Duodenal mucosa (tissue), 2 donors: ENCODE measurements around the gene ARL4D.
"Not testable (repeated sequence)": the region's sequence is repeated elsewhere in the genome, so short reads cannot be mapped to it uniquely, and the experiment has no call there.

Experiments
- H3K27ac ChIP-seq: one replicate; pipeline ENCODE4 v1.7.0; 2013; ENCODE audit warnings: low read depth, low read length
- H3K27me3 ChIP-seq, 2 donors: one replicate each; pipeline ENCODE4 v1.7.0; 2013; ENCODE audit warnings: low read length in 2 of 2, control low read depth in 1 of 2; ENCODE audit not compliant: insufficient read depth in 2 of 2, control insufficient read depth in 1 of 2
- H3K36me3 ChIP-seq, 2 donors: one replicate each; pipeline ENCODE4 v1.7.0; 2013; ENCODE audit warnings: low read length in 2 of 2, control low read depth in 1 of 2; ENCODE audit not compliant: insufficient read depth in 2 of 2, control insufficient read depth in 1 of 2
- H3K4me1 ChIP-seq, 2 donors: one replicate each; pipeline ENCODE4 v1.7.0; 2013; ENCODE audit warnings: low read length in 2 of 2, control low read depth in 1 of 2; ENCODE audit not compliant: insufficient read depth in 2 of 2, control insufficient read depth in 1 of 2
- H3K4me3 ChIP-seq, 2 donors: one replicate each; pipeline ENCODE4 v1.7.0; 2013; ENCODE audit warnings: low read length in 2 of 2, low read depth in 1 of 2
- H3K9ac ChIP-seq, 2 donors: one replicate each; pipeline ENCODE4 v1.7.0; 2013; ENCODE audit warnings: low read length in 2 of 2, low read depth in 1 of 2
- H3K9me3 ChIP-seq, 2 donors: one replicate each; pipeline ENCODE4 v1.7.0; 2013; ENCODE audit warnings: low read length in 2 of 2, control low read depth in 1 of 2; ENCODE audit not compliant: control insufficient read depth in 1 of 2

ARL4D gene

DNA sequence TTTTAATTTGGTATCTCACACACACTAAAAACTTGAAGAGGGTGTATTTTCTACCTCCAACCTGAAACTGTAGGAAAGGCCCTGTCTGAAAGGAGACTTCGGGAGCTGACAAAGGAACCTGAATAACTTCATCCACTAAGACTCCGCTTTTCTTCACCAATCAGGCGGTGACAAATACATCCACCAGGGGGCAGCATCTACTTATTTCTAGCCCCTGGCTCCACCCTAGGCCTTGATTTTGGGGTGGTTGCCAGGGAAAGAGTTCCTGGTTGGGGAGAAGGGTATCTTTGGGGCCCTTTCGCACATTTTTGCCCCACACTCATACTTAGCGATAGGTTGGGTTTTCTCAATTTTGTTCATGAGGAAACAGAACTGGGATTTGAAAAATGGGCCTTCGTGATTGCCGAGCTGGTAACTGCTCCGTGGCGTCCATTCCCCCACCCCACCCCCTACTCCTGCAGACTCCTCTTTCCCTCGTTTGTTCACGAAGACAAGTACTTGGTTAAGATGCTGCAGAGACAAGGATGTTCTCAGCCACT is 4.8 kb upstream of the ARL4D start:
- H3K4me1 ChIP-seq = peaks cover 13% of the 10 kb centered on the region in 2 donors
- H3K27me3 ChIP-seq = no peaks in the 10 kb centered on the region
- H3K36me3 ChIP-seq = no peaks in the 10 kb centered on the region
- peak overlapping the region; percentile 35 for H3K27ac ChIP-seq
- no peaks in the 10 kb centered on the region for H3K9me3 ChIP-seq
- H3K9ac ChIP-seq = no peak overlapping the region
- H3K4me3 ChIP-seq = no peak overlapping the region

DNA sequence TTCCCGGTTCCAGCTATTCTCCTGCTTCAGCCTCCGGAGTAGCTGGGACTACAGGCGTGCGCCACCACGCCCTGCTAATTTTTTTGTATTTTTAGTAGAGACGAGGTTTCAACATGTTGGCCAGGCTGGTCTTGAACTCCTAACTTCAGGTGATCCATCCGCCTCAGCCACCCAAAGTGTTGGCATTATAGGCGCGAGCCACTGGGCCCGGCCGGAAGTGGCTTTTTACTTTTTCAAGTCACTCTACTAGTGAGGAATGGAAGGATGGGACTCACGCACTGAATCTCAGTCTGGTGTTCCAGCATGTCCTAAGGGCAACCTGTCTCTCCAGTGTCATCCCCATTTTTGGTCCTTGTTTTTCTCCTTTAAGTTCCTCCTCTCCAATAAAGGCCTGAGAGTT is 4.1 kb upstream of the ARL4D start:
- H3K27ac ChIP-seq, H3K27me3 ChIP-seq, H3K9ac ChIP-seq, H3K36me3 ChIP-seq, H3K9me3 ChIP-seq, H3K4me3 ChIP-seq: not testable (repeated sequence)
- H3K4me1 ChIP-seq = peaks cover 10 to 14% of the 10 kb centered on the region in 2 donors

DNA sequence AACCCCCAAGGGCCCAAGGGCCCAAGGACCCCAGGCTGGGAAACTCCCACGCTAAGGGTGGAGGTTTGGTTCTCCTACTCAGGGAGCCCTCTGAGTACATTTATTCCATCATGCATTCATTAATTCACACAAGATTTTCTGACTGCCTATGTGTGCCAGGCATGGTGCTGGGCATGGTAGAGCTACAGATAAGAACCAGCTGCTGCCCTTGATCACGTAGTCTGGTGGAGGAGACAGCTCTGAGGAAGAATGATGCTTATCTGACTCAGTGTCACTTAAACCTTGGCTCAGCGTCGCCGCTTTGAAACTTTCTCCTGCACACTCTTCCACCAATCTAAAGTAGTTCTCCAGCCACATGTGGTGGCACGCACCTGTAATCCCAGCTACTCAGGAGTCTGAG is 3.6 kb upstream of the ARL4D start:
- H3K4me1 ChIP-seq = peaks cover 8 to 14% of the 10 kb centered on the region in 2 donors
- no peaks in the 10 kb centered on the region for H3K36me3 ChIP-seq
- H3K27me3 ChIP-seq = no peaks in the 10 kb centered on the region
- no peak overlapping the region for H3K27ac ChIP-seq
- H3K9ac ChIP-seq = no peak overlapping the region
- H3K9me3 ChIP-seq = no peaks in the 10 kb centered on the region
- no peak overlapping the region for H3K4me3 ChIP-seq

DNA sequence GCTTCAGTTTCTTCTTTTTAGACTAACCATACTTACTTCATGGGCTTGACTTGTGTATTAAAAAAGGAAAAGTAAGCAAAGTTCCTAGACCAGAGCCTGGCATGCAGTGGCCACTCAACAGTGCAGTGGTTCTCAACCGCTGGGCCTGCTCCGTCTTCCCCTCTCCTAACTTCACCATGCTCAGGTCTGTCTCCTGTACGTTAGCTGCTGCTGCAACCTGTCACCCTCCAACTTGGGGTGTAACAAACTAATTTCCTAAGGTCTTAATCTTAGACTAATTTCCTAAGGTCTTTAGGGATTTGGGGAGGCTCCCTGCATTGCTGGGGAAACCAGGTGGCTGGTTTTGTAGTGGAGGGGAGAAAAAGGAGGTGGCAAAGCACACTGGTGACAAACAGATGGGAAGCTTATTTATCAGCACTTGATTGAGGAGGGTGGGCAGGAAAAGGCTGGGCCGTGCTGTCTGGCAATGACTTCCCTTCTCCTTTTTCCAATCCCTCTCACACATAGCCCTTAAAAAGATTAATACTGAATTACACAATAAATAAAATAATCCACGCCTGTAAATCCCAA is 2.2 kb upstream of the ARL4D start:
- Histone ChIP-seq H3K9me3 (no peaks in the 10 kb centered on the region), H3K9ac (no peak overlapping the region), H3K4me3 (no peak overlapping the region), H3K27me3 (no peaks in the 10 kb centered on the region), H3K27ac (no peak overlapping the region), H3K4me1 (peaks cover 8 to 20% of the 10 kb centered on the region in 2 donors), H3K36me3 (no peaks in the 10 kb centered on the region)

DNA sequence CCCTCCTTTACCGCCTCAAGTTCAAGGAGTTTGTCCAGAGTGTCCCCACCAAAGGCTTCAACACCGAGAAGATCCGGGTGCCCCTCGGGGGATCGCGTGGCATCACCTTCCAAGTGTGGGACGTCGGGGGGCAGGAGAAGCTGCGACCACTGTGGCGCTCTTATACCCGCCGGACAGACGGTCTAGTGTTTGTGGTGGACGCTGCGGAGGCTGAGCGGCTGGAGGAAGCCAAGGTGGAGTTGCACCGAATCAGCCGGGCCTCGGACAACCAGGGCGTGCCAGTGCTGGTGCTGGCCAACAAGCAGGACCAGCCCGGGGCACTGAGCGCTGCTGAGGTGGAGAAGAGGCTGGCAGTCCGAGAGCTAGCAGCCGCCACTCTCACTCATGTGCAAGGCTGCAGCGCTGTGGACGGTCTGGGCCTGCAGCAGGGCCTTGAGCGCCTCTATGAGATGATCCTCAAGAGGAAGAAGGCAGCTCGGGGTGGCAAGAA is 1.1 kb downstream of the ARL4D start:
- Histone ChIP-seq H3K9ac (no peak overlapping the region), H3K9me3 (no peaks in the 10 kb centered on the region), H3K36me3 (no peaks in the 10 kb centered on the region), H3K4me3 (peak overlapping the region; percentile 78 to 88), H3K27ac (no peak overlapping the region), H3K27me3 (no peaks in the 10 kb centered on the region), H3K4me1 (peaks cover 8 to 16% of the 10 kb centered on the region in 2 donors)

DNA sequence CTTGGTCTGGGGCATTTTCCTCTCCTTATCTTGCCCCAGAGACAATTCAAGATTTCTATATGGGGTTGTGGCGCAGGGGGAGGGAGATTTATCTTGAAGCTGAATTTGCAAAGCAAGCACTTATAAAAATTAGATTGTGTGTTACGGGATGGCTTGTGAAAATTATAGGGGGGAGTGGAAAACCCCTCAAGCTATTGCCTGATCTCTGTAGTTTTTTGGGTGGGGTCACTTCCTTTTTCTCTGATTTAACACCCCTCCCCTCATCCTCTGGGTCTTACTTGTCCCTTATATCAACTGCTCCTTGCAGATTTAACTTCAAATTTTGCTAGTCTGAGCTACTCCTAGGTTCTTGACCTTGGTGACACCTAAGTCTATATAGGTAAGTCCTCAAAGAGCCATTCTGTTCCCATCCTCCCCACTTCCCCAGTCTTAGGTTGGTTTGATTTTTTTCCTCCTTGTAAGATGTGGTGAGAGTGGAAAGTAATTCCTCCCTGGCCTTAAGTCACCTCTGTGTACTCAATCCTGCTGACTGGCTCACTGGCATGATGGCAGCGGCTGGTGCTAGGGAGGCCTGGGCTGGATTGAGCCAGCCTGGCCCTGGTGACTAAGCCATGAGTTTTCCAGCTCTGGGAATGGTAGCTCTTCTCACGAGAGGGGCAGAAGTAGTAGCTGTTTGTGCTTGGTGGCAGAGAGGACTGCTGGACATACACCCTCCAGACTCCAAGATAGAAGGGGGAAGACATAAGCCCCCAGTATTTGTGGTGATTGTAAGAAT is 2.3 kb downstream of the ARL4D start:
- no peak overlapping the region for H3K4me3 ChIP-seq
- no peak overlapping the region for H3K27ac ChIP-seq
- no peaks in the 10 kb centered on the region for H3K9me3 ChIP-seq
- H3K4me1 ChIP-seq = peaks cover 8 to 16% of the 10 kb centered on the region in 2 donors
- H3K36me3 ChIP-seq = no peaks in the 10 kb centered on the region
- H3K27me3 ChIP-seq = no peaks in the 10 kb centered on the region
- H3K9ac ChIP-seq = no peak overlapping the region

DNA sequence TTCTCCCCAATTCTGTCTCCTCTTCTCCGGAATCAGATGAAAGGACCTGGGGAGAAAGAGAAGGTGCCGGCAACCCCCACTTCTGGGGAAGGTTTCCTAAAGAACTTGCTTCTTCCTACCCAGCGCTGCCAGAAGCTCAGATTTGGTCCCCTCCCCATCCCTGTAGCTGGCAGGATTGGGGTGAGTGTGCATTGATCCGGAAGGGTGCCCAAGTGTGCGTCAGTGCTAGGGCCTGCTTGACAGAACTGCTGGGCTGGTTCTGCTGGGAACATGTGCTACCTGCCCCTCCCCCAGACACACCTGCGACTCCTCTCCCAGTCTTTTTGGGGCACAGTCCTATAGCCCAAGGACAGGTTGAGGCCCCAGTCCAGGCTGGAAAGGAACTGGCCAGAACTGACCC is 3.3 kb downstream of the ARL4D start:
- Histone ChIP-seq H3K4me1 (peaks cover 5 to 16% of the 10 kb centered on the region in 2 donors), H3K27ac (no peak overlapping the region), H3K4me3 (no peak overlapping the region), H3K9me3 (no peaks in the 10 kb centered on the region), H3K9ac (no peak overlapping the region), H3K36me3 (no peaks in the 10 kb centered on the region), H3K27me3 (no peaks in the 10 kb centered on the region)

DNA sequence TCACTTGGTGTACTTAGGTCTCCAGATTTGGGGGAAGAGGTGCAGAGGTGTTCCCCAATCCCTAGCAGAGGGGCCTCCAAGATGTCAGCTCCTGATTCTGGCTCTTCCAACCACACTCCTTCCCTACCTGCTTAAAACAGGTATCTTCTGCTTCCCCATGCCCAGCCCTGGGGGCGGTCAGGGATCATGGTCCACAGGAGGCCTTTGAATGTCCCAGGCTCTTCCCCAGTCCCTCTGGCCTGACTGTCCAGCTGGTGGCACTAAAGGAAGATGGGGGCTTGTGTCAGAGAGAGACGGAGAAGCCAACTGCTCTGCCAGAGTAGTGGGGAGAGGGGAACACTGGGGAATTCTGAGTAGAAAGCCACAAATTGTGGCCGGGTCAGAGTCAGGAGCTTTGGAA is 3.8 kb downstream of the ARL4D start:
- Histone ChIP-seq H3K36me3 (no peaks in the 10 kb centered on the region), H3K27ac (no peak overlapping the region), H3K9ac (no peak overlapping the region), H3K4me1 (peaks cover 5 to 16% of the 10 kb centered on the region in 2 donors), H3K9me3 (no peaks in the 10 kb centered on the region), H3K4me3 (no peak overlapping the region), H3K27me3 (no peaks in the 10 kb centered on the region)

DNA sequence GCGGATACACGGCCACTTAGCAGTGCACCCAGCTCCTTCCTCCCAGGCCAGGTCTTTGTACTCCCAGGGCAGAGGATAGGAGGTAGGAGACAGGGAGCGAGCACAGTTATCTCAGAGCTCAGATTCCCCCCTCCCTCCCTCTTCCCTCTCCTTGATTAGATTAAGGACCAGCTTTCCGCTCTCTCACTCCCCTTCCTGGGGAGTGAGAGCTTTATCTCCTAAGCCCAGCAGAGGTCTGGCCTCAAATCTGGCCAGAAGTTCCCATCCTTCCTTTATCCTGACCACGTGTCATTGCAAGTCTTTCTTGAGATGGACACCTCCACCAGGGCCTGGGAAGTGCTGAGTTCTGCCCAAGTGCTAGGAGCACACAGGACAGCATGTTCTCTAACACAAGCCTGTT is 5.1 kb downstream of the ARL4D start:
- Histone ChIP-seq H3K4me1 (peaks cover 0 to 10% of the 10 kb centered on the region in 2 donors), H3K9me3 (no peaks in the 10 kb centered on the region), H3K9ac (no peak overlapping the region), H3K4me3 (no peak overlapping the region), H3K27me3 (no peaks in the 10 kb centered on the region), H3K27ac (no peak overlapping the region), H3K36me3 (no peaks in the 10 kb centered on the region)

DNA sequence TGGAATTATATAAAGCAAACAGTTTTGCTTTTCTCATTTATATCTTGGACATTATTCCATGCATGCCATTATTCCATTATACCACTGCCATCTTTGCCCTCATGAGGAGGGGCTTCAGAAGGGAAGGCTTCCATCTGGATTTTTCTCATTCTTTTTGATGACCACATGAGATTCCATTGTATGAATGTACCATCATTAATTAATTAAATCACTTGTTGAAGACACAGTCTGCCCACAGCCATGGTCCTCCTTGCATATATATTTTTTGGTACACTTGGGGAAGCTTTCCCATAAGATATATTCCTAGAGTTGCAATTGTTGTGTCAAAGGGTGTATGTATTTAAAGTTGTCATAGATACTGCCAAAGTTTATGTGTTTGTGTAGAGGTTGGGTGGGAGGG is 7.1 kb downstream of the ARL4D start:
- Histone ChIP-seq H3K36me3 (no peaks in the 10 kb centered on the region), H3K4me1 (peaks cover 0 to 5% of the 10 kb centered on the region in 2 donors), H3K4me3 (no peak overlapping the region), H3K27me3 (peaks cover 0 to 3% of the 10 kb centered on the region in 2 donors), H3K9ac (no peak overlapping the region), H3K27ac (no peak overlapping the region), H3K9me3 (no peaks in the 10 kb centered on the region)
